ENCODE measurements around the gene DTWD1. TPM values are rescaled to one million over a fixed set of nuclear protein-coding genes. Genes with fewer than 3 reads are reported as not detected.
"Not testable (repeated sequence)": the region's sequence is repeated elsewhere in the genome, so short reads cannot be mapped to it uniquely, and the experiment has no call there.

Gene DTWD1
- total RNA-seq, 1 donor, result 6.2 TPM

DNA sequence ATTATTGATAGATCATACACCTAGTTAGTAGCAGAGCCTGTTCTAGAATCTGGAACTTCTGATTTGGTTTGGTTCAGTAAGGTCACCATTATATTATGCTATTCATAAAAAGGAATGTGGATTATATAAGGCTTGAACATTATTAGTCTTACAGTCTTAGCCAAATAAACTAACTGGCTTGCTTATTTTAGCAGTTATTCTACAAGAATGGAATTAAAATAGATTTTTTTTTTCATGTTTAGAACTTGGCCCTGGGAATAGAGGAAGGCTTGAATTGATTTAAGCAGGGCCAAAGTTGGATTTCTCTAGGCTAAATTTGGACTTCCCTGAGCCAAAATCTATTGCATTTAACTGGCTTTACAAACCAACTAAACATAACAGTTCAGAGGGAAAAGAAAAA is 24.4 kb downstream of the DTWD1 start:
- DNase-seq (ENCODE audit: low read depth in 2 of 3, low spot score in 2 of 3), result no peak

DNA sequence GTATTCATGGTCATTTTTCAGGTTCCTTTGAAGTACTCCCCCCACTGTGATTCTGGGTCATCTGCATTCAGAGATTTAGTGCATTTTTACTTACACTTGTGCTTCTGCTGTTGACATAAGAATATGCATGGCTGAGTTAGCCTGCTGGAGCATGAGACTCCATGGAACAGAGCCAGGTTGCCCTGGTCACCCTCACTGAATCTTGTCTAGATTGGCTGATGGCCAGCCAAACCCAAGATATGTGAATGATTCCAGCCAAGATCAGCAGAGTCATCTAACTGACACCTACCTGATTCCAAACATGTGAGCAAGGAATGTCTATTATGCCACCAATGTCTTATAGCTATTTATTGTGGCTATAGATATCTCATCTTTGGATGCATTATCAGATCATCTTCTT is 25.1 kb downstream of the DTWD1 start:
- DNase-seq (ENCODE audit: low read depth in 2 of 3, low spot score in 2 of 3), result no peak

DNA sequence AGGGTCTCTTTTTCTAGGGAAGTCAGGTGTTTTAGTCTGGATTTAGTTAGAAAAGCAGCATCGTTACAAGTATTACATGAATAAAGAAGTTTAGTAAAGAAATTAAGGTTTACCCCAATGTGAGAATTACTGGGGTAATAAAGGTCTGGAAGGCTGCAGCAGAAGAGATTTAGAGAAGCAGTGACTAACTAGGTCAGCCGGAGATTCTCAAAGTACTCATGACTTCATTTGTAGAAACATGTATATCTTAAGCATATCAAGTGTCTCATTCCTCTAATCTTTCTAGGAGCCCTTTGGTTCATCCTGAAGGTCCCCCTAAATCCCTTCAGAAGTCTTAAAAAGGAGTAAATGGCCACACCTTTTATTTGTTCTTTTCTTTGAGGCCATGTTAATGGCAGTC is 26.0 kb downstream of the DTWD1 start:
- DNase-seq (ENCODE audit: low read depth in 2 of 3, low spot score in 2 of 3), result no peak

DNA sequence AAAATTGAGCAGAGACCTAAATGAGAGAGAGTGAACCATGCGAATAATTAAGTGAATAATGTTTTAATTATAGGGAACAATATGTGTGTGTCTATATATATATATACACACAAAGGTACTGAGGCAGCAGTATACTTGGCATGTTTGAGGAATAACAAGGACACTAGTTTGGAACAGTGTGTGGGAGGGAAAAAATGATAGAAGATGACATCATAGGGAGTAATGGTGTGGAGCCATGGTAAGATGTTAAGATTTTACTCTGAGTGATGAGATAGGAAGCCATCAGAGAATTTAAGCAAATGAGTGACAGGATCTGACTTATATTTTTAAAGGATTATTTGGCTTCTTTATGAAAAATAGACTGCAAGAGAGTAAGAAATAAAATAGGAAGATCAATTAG is 29.1 kb downstream of the DTWD1 start:
- no peak for DNase-seq (ENCODE audit: low read depth in 2 of 3, low spot score in 2 of 3)

DNA sequence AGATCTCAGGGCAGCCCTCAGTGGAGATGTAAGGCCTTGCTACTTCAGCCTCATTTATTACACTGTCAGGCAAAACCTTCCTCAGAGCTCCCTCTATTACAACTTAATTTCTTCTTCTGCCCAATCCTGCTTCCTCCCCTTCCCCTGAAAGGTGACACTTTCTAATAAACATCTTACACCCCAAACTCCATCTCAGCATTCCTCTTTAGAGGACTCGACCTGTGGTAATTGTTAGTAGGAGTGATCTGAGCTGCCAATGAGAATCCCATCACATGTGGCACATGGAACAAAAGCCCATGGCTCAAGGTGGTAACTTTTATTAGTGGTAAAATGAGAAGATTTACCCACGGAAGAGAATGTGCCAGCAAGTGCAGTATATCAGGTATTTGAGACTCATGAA is 29.8 kb downstream of the DTWD1 start:
- DNase-seq (ENCODE audit: low read depth in 2 of 3, low spot score in 2 of 3), result no peak

DNA sequence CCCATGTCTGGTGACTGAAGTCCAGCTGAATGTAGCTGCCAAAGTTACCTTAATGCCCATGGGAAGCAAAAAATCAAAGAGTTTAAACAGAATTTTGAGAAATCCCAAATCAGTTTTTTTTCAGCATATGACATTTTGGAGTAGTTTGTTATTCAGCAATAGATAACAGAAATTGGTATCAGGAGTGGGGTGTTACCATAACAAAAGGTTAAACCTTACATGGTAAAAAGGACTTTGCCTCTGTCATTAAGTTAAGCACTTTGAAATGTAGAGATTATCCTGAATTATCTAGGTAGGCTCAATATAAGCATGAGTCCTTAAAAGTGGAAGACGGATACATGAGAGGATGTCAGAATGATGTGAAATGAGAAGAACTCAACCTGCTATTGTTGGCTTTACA is 32.1 kb downstream of the DTWD1 start:
- no peak for DNase-seq (ENCODE audit: low read depth in 2 of 3, low spot score in 2 of 3)

DNA sequence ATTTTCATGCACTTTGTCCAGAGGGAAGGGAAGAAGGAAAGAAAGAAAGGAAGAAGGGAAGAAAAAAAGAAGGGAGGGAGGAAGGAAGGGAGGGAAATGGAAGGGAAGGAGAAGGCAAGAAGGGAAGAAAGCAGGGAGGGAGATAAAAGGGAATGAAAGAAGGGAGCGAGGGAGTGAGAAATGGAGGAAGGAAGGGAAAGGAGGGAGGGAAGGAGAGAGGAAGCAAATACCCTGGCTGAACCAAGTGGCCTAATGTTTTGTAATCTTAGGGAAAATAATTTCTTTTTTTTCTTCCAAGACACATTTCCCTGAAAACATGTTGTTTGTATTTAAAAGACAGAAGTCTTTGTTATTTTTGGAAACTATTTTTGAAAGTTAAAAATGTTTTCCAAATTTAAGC is 35.9 kb downstream of the DTWD1 start:
- DNase-seq (ENCODE audit: low read depth in 2 of 3, low spot score in 2 of 3), result no peak

DNA sequence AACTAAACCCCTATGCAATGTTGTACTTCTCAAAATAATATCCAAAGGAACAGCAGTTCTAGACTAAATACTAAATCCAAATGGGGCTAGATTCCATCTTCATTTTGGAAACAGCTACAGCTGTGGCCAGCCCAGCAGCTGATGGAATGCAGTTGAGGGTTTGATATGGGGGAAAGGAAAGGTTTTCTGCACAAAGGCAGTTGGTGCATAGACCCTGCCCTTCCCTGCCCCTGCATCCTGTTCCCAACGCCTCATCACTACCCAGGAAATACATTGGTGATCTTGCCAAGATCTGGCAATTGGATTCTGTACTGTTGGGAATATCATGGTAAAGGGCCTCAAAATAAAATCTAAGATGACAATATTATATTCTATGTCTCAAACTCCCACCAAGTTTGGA is 43.9 kb downstream of the DTWD1 start:
- DNase-seq (ENCODE audit: low read depth in 2 of 3, low spot score in 2 of 3), result no peak

DNA sequence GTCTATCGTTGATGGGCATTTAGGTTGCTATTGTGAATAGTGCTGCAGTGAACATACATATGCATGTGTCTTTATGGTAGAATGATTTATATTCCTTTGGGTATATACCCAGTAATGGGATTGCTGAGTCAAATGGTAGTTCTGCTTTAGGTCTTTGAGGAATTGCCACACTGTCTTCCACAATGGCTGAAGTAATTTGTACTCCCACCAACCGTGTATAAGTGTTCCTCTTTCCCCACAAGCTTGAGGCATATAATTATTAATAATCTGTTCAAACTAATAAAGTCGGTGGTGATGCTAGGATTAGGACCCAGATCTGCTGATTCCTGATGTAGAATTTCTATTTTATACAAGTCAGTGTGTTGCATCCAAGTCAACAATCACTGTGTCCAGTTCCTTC is 45.6 kb downstream of the DTWD1 start:
- not testable (repeated sequence) for DNase-seq (ENCODE audit: low read depth in 2 of 3, low spot score in 2 of 3)

DNA sequence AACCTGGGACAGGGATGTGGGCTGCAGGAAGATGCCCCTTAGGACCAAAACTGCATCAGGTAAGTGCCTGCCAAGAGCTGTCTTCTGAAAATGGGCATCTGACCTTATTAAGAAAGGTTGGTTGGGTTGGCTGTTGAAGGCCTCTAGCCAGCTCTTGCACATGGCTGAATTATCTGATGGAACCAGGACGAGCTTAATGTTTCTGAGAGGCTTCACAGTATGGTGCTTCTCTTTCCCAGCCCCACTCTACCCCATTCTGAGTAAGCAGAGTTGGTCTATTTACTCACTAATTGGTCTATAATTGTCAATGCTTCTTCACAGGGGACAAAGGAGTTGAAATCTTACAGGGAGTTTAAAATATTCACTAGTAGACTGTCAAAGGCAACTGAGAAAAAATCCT is 48.4 kb downstream of the DTWD1 start:
- DNase-seq (ENCODE audit: low read depth in 2 of 3, low spot score in 2 of 3), result no peak

DNA sequence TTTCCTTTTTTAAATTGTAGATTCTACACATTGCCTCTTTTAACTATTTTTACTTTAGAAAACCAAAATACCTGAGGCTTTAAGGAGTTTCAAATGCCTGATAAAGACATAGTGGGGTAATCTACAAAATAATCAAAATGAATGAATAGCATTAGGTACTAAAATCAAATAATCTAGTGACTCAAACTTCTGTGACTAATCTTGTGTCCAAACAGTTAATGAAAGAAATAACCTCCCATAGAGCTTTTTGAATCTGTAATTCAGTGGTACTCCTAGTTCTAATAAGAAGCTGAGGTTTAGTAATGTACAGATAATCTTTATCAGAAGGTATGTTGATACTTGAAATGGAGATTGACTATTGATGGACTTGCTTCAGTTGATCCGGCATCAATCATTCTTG is 53.0 kb downstream of the DTWD1 start:
- DNase-seq (ENCODE audit: low read depth in 2 of 3, low spot score in 2 of 3), result no peak

DNA sequence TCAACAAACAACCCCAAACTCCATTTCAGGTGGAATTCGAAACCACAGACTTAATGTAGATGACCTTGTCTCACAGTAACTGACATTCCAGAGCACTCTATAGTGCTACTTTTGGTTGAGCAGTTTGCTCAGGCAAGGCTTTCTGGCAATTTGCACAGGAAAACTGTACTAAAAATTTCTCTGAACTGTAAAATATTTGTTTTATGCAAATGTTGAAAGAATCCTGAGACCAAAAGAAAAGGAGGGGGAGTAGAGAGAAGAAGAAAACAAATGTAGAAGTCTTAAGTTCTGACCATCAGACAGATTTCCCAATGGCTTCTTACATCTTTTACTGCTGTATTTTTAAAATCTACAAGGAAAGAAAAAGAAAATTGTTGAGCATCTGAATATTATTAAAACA is 53.5 kb downstream of the DTWD1 start:
- no peak for DNase-seq (ENCODE audit: low read depth in 2 of 3, low spot score in 2 of 3)

DNA sequence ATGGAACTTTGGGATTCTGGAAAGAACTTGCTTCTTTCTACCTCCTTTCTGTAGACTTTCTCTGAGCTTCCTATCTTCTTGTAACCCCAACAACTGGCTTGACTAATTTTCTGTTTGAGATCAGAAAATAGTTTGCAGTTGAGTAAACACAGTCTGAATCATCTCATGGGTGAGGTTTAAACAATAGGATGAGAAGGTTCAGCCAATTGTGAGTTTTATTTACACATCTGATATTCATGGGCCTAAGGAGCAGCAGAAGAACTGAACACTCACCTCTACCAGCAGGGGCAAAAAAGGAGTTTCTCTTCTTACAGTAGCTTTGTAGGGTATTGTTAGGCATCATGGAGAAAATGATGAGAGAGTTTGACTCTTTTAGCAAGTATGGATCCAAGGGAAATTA is 54.2 kb downstream of the DTWD1 start:
- no peak for DNase-seq (ENCODE audit: low read depth in 2 of 3, low spot score in 2 of 3)

DNA sequence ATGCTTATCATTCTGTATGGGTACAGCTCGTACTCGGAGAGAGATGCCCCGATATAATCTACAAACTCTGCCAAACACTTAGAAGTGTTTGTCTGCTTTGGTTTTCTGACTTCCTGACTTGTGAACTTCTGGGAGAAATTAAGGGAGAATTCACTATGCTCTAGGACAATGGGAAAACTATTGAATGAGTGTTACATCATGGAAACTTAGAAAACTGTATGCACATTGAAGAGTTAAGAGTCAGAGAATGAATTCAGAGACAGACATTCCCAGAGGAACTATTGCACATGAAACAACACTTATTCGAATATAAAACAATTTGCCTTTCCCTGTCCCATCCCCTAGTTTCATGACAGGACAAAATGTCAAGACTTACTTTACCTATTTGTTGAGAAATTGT is 57.8 kb downstream of the DTWD1 start:
- DNase-seq (ENCODE audit: low read depth in 2 of 3, low spot score in 2 of 3), result no peak

DNA sequence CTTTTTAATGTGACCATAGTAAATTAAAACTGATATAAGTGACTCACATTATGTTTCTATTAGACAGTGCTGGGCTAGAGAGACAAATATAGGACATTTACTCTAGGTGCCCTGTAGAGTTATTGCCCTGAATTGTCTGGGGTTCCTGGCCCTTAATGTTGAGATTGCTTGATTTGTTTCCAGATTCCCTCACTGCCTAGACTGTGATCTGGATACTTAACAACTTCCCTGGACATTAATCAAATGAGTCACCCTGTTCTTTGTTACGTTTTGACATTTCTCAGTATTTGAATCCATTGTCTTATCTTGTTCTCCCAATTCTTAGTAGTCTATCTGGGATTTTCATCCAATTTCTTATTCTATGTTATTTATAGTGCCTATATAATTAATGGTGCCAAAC is 65.8 kb downstream of the DTWD1 start:
- no peak for DNase-seq (ENCODE audit: low read depth in 2 of 3, low spot score in 2 of 3)

DNA sequence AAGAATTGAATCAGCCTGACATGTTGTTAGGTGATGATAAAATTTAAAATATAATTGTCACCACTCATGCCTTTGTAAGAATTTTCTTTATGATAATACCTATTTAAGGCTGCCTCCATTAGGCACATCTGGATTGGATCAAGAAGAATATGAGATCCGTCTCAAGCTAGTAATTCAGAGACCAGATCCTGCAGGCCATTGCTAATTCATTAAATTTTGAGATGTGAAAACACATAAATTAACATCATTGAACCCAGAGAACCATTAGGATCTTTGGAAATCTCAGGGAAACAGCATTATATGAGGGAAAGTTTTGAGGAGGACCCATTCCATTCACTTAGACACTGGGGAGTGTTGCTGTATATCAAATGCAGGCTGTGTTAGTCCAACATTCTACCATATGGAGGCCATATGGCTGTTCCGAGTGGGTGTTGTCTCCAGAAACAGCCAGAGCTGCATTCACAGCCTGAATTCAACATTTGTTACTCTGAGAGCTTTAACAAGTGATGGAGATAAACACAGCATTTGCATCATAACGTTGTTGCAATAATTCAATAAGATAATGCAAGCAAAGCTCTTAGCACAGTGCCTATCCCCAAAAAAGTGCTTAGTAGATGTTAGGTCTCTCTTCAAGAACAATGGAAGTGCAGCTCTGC is 67.4 kb downstream of the DTWD1 start:
- no peak for DNase-seq (ENCODE audit: low read depth in 2 of 3, low spot score in 2 of 3)

DNA sequence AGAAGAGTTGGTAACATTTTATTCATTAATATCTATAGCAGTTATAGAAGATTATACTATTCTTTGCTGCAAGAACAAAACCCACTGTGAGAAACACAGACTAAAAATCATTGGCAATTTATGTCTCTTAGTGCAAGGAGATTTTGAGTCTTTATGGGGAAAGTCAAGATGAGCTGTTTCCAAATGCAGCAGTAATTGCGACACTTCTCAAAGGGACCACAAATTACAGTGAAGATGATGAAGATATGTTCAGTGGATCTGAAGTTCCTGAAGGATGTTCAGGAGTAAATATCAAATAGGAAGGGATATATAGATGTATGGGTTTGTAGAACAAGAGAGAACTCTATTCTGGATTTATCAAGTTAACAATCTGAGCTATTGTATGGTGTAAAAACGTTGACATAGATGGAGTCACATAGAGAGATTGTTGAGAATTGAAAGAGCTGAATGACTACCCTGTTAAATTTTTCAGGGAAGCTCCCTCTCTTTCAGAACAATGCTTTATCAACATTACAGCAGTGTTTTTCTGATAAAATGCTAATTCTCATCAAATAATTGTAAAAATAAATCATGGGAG is 71.8 kb downstream of the DTWD1 start:
- DNase-seq (ENCODE audit: low read depth in 2 of 3, low spot score in 2 of 3), result no peak

DNA sequence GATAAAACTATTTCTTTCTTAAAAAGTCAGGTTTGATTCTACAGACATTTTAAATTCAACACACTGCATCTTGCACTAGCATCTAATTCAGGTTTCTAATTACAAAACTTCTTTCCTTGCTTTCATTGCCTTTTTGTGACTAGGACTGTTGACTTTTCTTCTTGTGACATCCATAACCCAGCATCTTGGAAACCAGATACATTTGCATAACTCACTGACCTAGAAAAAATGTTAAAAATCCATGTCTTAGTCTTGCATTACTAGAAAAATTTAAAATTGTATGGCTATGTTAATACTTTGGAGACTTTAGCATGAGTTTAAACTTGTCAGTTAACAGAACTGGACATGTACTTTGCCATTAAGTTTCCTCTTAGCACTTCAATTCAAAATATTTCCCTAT is 72.7 kb downstream of the DTWD1 start:
- no peak for DNase-seq (ENCODE audit: low read depth in 2 of 3, low spot score in 2 of 3)

DNA sequence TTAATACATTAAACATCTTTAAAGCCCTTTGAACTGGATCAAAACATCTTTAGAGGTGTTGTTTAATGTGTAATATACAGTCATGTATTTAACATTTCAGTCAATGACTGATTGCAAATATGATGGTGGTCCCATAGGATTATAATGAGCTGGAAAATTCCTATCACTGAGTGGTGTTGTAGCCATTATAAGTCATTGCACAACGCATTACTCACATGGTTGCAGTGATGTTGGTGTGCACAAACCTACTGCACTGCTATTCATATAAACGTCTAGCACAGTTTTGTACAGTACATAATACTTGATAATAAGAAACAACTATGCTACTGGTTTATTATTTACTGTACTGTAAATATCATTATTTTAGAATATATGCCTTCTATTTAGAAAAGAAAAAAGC is 75.6 kb downstream of the DTWD1 start:
- no peak for DNase-seq (ENCODE audit: low read depth in 2 of 3, low spot score in 2 of 3)

DNA sequence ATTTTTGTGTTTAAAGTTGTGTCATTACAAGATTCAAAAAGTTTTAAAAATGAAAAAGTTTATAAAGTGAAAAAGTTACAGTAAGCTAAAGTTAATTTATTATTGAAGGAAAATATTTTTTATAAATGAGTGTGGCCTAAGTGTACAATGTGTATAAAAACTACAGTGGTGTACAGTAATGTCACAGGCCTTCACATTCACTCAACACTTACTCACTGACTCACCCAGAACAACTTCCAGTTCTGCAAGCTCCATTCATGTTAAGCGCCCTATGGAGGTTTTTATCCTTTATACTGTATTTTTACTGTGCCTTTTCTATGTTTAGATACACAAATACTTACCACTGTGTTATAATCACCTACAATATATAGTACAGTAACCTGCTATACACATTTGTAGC is 76.3 kb downstream of the DTWD1 start:
- DNase-seq (ENCODE audit: low read depth in 2 of 3, low spot score in 2 of 3), result no peak

DNA sequence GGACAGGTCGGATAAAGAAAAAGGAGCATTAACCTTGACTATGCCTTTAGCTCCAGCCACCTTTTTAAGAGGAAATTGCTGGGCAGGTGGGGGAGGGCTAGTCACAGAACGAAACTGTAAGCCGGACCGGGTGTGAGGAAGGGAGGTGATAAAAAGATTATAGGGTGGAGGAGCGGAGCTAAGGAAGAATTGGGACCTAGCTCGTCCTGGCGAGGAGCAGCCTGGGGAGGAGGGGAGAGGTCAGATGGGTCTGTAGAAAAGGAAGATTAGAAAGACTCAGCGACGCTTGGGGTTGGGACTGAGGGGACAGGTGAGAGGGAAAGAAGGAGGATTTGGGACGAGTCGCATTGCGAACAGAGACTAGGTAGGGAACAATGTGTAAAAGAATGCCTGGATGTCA is 82.1 kb downstream of the DTWD1 start:
- DNase-seq (ENCODE audit: low read depth in 2 of 3, low spot score in 2 of 3), result not testable (repeated sequence)
